Adrenal gland (tissue), 12 donors: Measurements from ENCODE around the gene DRC7. TPM values are rescaled to one million over a fixed set of nuclear protein-coding genes. Genes with fewer than 3 reads are reported as not detected.

ENCODE experiments used
- DNase-seq, 7 donors: peaks; one replicate each; pipeline ENCODE4 v3.0.0-alpha.2; 2019 to 2020
- H3K27ac ChIP-seq, 5 donors: fragments of 200-600 bp; sonication (generic) in 4 of 5; 1 replicate in 3 of 5; 2 replicates in 2 of 5; pipeline versions ENCODE4 v1.5.1 to v1.8.0; 2016 to 2020; ENCODE audit warnings: mild to moderate bottlenecking in 1 of 5
- H3K27me3 ChIP-seq: fragments of 200-600 bp; 2 replicates; pipeline ENCODE4 v1.8.0; 2021
- H3K36me3 ChIP-seq, 2 donors: fragments of 200-600 bp; replicated peaks in 1 of 2; 1 replicate in 1 of 2; 2 replicates in 1 of 2; pipeline versions ENCODE4 v1.5.1 to v1.8.0; 2018 to 2022
- H3K4me1 ChIP-seq, 2 donors: fragments of 200-600 bp; replicated peaks in 1 of 2; 1 replicate in 1 of 2; 2 replicates in 1 of 2; pipeline versions ENCODE4 v1.5.1 to v1.8.0; 2018 to 2021
- H3K4me3 ChIP-seq, 4 donors: fragments of 200-600 bp; sonication (generic) in 3 of 4; one replicate each; pipeline ENCODE4 v1.5.1; 2016 to 2018
- H3K9me3 ChIP-seq, 3 donors: fragments of 200-600 bp; sonication (generic) in 1 of 3; replicated peaks in 1 of 3; 1 replicate in 2 of 3; 2 replicates in 1 of 3; pipeline versions ENCODE4 v1.5.1 to v1.8.0; 2016 to 2021
- POLR2A ChIP-seq, 2 donors: fragments of 450-650 bp; IDR thresholded peaks; one replicate each; pipeline ENCODE4 v1.6.1; 2017; ENCODE audit warnings: antibody characterized with exemption in 2 of 2, mild to moderate bottlenecking in 2 of 2, moderate library complexity in 1 of 2
- WGBS, 4 donors: extraction: QIAGEN DNeasy Blood & Tissue Kit in 2 of 4; methylation state at CpG; one replicate each; pipeline versions ENCODE4 v1.1.5 to v1.1.7; 2013 to 2017; 5-methylcytosine and 5-hydroxymethylcytosine counted together
- intact Hi-C, 2 donors: fragments of 100-400 bp; cut with DNase I; formaldehyde crosslinking; loops; one replicate each; pipeline versions ENCODE4 v1.14.1 to v1.15.0; 2022 to 2023
- polyA plus RNA-seq, 3 donors: library from polyadenylated mRNA; stranded (reverse); fragments of 200-250 nt in 2 of 3; fragments of 350-450 nt in 1 of 3; fragmentation: Illumina TruSeq in 1 of 3; extraction: RNeasy Lipid Tissue Mini Kit (QIAGEN cat#74804) in 1 of 3; gene quantifications; one replicate each; pipeline ENCODE4 v1.2.3, GENCODE V29; 2013 to 2014
- total RNA-seq, 9 donors: library from RNA; depleted of rRNA in 4 of 9; stranded (reverse); fragments of >200 nt in 4 of 9; fragments of 120-200 nt in 1 of 9; fragmentation: NEBNext Ultra II Directional in 1 of 9; extraction: Animal tissue kit (Norgen Biotek cat#: 25700) in 1 of 9; gene quantifications; one replicate each; pipeline versions ENCODE4 v1.1.0 to v1.2.4, GENCODE V29; 2013 to 2023
- TF ChIP-seq, protein P1 (sequence below), 6 experiments: fragments of 450-650 bp in 4 of 6; fragments of 200-600 bp in 2 of 6; sonication (generic) in 1 of 6; IDR thresholded peaks; 1 replicate in 5 of 6; 2 replicates in 1 of 6; pipeline versions ENCODE4 v1.5.1 to v1.8.0; 2016 to 2021; ENCODE audit warnings: antibody characterized with exemption in 6 of 6, mild to moderate bottlenecking in 2 of 6, moderate library complexity in 1 of 6
- donor health status: healthy with polysubstance abuse.
- donor health status: Bipolar disorder and iron deficiency.
- donor health status: DM: yes; HTN: yes; CAD: no.
- donor health status: DM: no; HTN: no; CAD: no.
- donor health status: DM: no; HTN: no; CAD: no.
- donor health status: DM: yes; HTN: yes; CAD: no.

The DRC7 gene
- total and polyA plus RNA-seq, 12 donors, result 0.03 to 0.72 (median 0.33) TPM; not detected in 9

DNA sequence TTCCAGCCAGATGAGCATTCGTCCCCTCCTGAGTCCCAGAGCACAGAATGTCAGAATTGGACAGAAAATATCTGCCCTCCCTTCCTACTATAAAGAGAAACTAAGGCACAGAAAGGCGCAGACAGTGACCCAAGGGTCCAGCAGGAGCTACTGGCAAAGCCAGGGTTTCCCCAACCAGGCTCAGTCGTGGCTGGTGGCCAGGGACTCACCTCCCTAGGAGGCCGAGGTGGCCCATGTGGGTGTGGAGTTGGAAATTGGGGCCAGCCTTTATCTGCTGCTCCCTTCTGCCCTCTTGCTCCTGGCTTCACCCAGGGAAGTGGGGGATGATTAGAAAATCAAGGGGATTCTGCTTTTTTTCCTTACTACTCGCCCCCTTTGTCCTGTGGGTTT, 1.1 kb downstream of the DRC7 start:
- DNase-seq, result no peak
- TF ChIP-seq, protein P1, sequence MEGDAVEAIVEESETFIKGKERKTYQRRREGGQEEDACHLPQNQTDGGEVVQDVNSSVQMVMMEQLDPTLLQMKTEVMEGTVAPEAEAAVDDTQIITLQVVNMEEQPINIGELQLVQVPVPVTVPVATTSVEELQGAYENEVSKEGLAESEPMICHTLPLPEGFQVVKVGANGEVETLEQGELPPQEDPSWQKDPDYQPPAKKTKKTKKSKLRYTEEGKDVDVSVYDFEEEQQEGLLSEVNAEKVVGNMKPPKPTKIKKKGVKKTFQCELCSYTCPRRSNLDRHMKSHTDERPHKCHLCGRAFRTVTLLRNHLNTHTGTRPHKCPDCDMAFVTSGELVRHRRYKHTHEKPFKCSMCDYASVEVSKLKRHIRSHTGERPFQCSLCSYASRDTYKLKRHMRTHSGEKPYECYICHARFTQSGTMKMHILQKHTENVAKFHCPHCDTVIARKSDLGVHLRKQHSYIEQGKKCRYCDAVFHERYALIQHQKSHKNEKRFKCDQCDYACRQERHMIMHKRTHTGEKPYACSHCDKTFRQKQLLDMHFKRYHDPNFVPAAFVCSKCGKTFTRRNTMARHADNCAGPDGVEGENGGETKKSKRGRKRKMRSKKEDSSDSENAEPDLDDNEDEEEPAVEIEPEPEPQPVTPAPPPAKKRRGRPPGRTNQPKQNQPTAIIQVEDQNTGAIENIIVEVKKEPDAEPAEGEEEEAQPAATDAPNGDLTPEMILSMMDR (IDR thresholded peaks at IDR 0.05), result no peak
- no peak for TF ChIP-seq POLR2A (IDR thresholded peaks at IDR 0.05)

DNA sequence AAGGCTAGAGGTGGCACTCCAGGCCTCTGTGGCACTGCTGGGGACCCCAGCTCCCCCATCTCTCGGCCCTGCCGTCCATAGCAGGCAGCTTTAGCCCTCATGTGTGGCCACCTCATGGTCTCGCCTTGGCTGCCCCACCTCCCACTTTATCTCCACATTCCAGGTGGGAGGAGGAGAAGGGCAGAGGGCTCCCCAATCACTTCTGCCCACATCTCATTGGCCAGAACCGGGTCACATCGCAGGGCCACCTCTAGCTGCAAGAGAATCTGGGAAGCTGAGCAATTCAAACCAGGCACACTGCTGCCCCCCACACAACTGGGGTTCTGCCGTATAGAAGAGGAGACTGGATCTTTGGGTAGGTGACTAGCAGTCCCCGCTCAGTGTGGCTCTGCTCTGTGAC, 1.6 kb downstream of the DRC7 start:
- WGBS, 4 donors, result 86 to 96% (median 91%) methylated on average over 6 to 7 of the region's 7 CpGs

More for the DNA sequence above, 1.1 kb downstream of the DRC7 start:
- no peaks in the 10 kb centered on the region for H3K9me3 ChIP-seq
- H3K4me1 ChIP-seq, result peaks cover 0 to 2% of the 10 kb centered on the region in 2 donors
- no peak overlapping the region for H3K27ac ChIP-seq
- peaks cover 5% of the 10 kb centered on the region for H3K27me3 ChIP-seq
- intact Hi-C loops, result no loop called here
- 70 to 77% (median 76%) methylated on average over 4 to 5 of the region's 5 CpGs for WGBS, 4 donors
- no peaks in the 10 kb centered on the region for H3K36me3 ChIP-seq
- H3K4me3 ChIP-seq, result no peak overlapping the region

DNA sequence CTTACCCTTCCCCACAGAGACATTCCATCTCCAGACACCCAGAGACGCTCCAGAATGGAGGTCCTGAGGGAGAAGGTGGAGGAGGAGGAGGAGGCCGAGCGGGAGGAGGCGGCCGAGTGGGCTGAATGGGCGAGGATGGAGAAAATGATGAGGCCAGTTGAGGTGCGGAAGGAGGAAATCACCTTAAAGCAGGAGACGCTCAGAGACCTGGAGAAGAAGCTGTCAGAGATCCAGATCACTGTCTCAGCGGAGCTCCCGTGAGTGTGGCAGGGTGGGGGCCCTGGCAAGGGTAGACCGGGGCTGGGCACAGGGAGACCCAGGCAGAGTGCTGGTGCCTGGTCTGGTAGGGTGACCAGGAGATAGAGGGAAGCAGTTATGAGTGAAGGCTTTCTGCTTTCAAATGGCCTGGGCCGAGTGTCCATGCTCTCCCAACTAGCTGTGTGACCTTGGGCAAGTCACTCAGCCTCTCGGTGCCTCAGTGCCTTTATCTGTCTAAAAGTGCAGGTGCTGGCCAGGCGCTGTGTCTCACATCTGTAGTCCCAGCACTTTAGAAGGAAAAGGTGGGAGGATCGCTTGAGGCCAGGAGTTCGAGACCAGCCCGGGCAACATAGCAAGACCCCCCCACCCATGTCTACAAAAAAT, 3.4 kb downstream of the DRC7 start:
- TF ChIP-seq, protein P1 (IDR thresholded peaks at IDR 0.05), result no peak
- TF ChIP-seq POLR2A (IDR thresholded peaks at IDR 0.05), result no peak
- DNase-seq, result no peak
- no peak overlapping the region for H3K4me3 ChIP-seq
- peaks cover 13% of the 10 kb centered on the region in 2 donors for H3K4me1 ChIP-seq
- H3K9me3 ChIP-seq, result no peaks in the 10 kb centered on the region
- intact Hi-C loops, result no loop called here
- no peaks in the 10 kb centered on the region for H3K27me3 ChIP-seq
- no peaks in the 10 kb centered on the region for H3K36me3 ChIP-seq
- 89 to 92% (median 90%) methylated on average over 17 of the region's 17 CpGs for WGBS, 4 donors
- no peak overlapping the region for H3K27ac ChIP-seq

More for the DNA sequence above, 1.6 kb downstream of the DRC7 start:
- Histone ChIP-seq H3K4me3 (no peak overlapping the region), H3K4me1 (peaks cover 5 to 7% of the 10 kb centered on the region in 2 donors), H3K9me3 (no peaks in the 10 kb centered on the region), H3K27me3 (peaks cover 5% of the 10 kb centered on the region), H3K27ac (no peak overlapping the region), H3K36me3 (no peaks in the 10 kb centered on the region)
- intact Hi-C loops, result no loop called here
- TF ChIP-seq POLR2A (IDR thresholded peaks at IDR 0.05), result no peak
- TF ChIP-seq, protein P1 (IDR thresholded peaks at IDR 0.05), result no peak
- DNase-seq, result no peak

DNA sequence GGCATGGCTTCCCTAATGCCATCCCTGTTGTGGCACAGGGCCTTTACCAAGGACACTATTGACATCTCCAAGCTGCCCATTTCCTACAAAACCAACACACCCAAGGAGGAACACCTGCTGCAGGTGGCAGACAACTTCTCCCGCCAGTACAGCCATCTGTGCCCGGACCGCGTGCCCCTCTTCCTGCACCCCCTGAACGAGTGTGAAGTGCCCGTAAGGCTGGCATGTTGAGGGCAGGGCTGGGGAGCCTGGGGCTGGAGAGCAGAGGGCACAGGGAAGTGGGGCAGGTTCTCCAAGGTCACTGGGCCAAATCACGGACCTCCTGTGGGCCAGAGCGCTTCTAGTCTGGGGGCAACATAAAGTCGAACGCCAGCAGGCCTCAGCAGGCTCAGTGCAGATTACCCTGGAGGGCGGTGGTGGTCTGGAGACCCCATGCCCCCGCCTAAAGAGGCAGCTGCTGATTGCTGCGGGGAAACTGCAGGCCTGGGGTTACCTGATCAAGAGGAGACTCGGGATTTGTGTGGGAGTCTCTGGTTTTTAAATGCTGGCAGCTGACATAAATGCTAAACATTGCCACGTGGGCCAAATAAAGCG, 4.3 kb downstream of the DRC7 start:
- Histone ChIP-seq H3K27ac (no peak overlapping the region), H3K27me3 (no peaks in the 10 kb centered on the region), H3K4me3 (no peak overlapping the region), H3K4me1 (peaks cover 13% of the 10 kb centered on the region in 2 donors), H3K36me3 (no peaks in the 10 kb centered on the region), H3K9me3 (no peaks in the 10 kb centered on the region)
- intact Hi-C loops, result no loop called here
- DNase-seq, result no peak
- WGBS, 4 donors, result 83 to 92% (median 89%) methylated on average over 14 to 16 of the region's 16 CpGs
- TF ChIP-seq, protein P1 (IDR thresholded peaks at IDR 0.05), result no peak
